ENCODE results near the gene GLP2R. TPM values are rescaled to one million over a fixed set of nuclear protein-coding genes. Genes with fewer than 3 reads are reported as not detected.

GLP2R gene
- total and polyA plus RNA-seq, 2 of the 8 experiments (the other 6 are each of a cell fraction or from before 2014, with no cell fraction given) = not detected

DNA sequence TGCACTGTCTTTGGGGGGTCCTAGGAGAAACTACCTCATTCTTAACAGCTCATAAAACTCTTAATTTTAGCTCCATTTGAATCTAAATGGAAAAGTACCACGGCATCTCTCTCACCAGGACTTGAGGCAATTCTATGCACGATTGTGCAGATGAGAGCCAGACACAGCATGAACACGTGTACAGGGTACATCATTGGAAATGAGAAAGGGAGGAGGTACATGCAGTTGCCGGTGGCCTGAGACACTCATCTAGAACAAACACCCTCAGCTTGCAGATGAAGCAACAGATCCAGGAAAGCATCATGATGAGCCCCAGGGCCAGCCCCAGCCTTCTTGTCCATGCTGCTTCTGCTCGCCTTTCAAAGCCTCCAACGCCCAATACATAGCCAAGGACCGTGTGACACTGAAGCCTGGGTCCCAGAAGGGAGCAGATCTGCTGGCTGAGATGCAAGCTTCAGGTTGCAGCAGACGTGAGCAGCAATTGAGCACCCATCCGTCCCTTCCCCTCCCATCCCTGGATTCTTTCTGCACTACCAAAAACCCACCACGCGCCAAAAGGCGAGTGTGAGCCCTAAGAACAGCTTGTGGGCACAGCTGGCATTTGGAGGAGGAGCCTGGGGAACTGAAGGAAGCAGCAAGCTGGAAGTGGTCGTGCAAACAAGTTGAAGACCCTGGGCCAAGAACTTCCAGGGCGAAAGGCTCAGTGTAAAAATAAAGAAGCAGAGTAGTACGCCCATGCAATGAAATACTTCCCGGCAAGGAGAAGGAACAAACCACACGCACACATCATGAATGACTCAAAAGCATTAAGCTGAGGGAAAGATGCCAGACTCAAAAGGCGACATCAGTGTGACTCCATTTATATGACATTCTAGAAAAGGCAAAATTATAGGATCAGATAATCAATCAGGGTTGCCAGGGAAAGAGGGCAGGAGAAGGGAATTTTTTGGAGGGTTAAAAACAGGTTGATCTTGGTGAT lies 86.7 kb downstream of the GLP2R start (continued):
- no peak for TF ChIP-seq RBBP5 (IDR thresholded peaks at IDR 0.05; ENCODE audit: borderline replicate concordance, low read depth, low read length)
- no peak for TF ChIP-seq KDM1A (IDR thresholded peaks at IDR 0.05; ENCODE audit: borderline replicate concordance, low read length)
- no peak for TF ChIP-seq RNF2 (IDR thresholded peaks at IDR 0.05; ENCODE audit: borderline replicate concordance, low read depth, low read length, missing control alignments, poor library complexity, severe bottlenecking)
- TF ChIP-seq GTF2F1 (IDR thresholded peaks at IDR 0.05; ENCODE audit: borderline replicate concordance, low read depth, low read length) = no peak
- TF ChIP-seq GABPA (IDR thresholded peaks at IDR 0.05; ENCODE audit: borderline replicate concordance, insufficient read depth, low read length) = no peak
- no peak for TF ChIP-seq RFX5 (IDR thresholded peaks at IDR 0.05; ENCODE audit: borderline replicate concordance, low read depth, low read length)
- TF ChIP-seq NRF1 (IDR thresholded peaks at IDR 0.05; ENCODE audit: low read depth, low read length) = no peak

Data from H1 (cell line).